Ascending aorta (tissue), 2 donors: Measurements from ENCODE around the gene EDN1. TPM values are rescaled to one million over a fixed set of nuclear protein-coding genes. Genes with fewer than 3 reads are reported as not detected.
"Not testable (repeated sequence)": the region's sequence is repeated elsewhere in the genome, so short reads cannot be mapped to it uniquely, and the experiment has no call there.

Experiments
- DNase-seq, 2 donors: peaks; one replicate each; pipeline ENCODE4 v3.0.0-alpha.2; 2019; ENCODE audit warnings: low spot score in 2 of 2
- H3K27ac ChIP-seq, 2 donors: fragments of 200-600 bp; sonication (generic); one replicate each; pipeline ENCODE4 v1.5.1; 2016 to 2017; ENCODE audit warnings: mild to moderate bottlenecking in 1 of 2
- H3K27me3 ChIP-seq: fragments of 200-600 bp; sonication (generic); one replicate; pipeline ENCODE4 v1.5.1; 2017
- H3K36me3 ChIP-seq, 2 donors: fragments of 200-600 bp; sonication (generic); one replicate each; pipeline ENCODE4 v1.5.1; 2016
- H3K4me1 ChIP-seq, 2 donors: fragments of 200-600 bp; sonication (generic); one replicate each; pipeline ENCODE4 v1.5.1; 2016 to 2017; ENCODE audit warnings: mild to moderate bottlenecking in 1 of 2
- H3K4me3 ChIP-seq, 2 donors: fragments of 200-600 bp; sonication (generic); one replicate each; pipeline ENCODE4 v1.5.1; 2016 to 2017; ENCODE audit warnings: mild to moderate bottlenecking in 1 of 2
- H3K9me3 ChIP-seq, 2 donors: fragments of 200-600 bp; sonication (generic); one replicate each; pipeline ENCODE4 v1.5.1; 2016
- CTCF ChIP-seq, 3 experiments: fragments of 200-600 bp in 2 of 3; fragments of 450-650 bp in 1 of 3; sonication (generic) in 2 of 3; IDR thresholded peaks; one replicate each; pipeline ENCODE4 v1.5.1; 2016 to 2019; ENCODE audit warnings: antibody characterized with exemption in 3 of 3, mild to moderate bottlenecking in 1 of 3, moderate library complexity in 1 of 3
- intact Hi-C: fragments of 100-400 bp; cut with DNase I; formaldehyde crosslinking; loops from one replicate; pipeline ENCODE4 v1.15.1; 2023
- total RNA-seq: library from RNA; depleted of rRNA; stranded (reverse); fragments of >200 nt; gene quantifications from one replicate; pipeline ENCODE4 v1.1.0, GENCODE V29; 2016

The EDN1 gene
- total RNA-seq, 1 donor from 2014 or later: 27.8 TPM

- no peak for DNase-seq
- no peak for TF ChIP-seq CTCF (IDR thresholded peaks at IDR 0.05)
- no peaks in the 10 kb centered on the region for H3K27me3 ChIP-seq
- H3K4me3 ChIP-seq: peak overlapping the region in 1 of 2 donors; percentile 38
- peaks cover 0 to 5% of the 10 kb centered on the region in 2 donors for H3K4me1 ChIP-seq
- no peaks in the 10 kb centered on the region for H3K36me3 ChIP-seq
- peak overlapping the region; percentile 71 to 74 for H3K27ac ChIP-seq
- H3K9me3 ChIP-seq: peaks cover 0 to 5% of the 10 kb centered on the region in 2 donors
- intact Hi-C loops: loop anchor here (2.0 kb wide), 1 partner anchor 17 kb away; no protein-coding TSS in a partner anchor
Measured at GRCh38 chr6:12313992-12314589, 23.9 kb downstream of the EDN1 start.

GRCh38 chr6:12314751-12315150, 24.6 kb downstream of the EDN1 start:
- Histone ChIP-seq H3K27ac (peak overlapping the region; percentile 71 to 74), H3K9me3 (peaks cover 0 to 5% of the 10 kb centered on the region in 2 donors), H3K36me3 (no peaks in the 10 kb centered on the region), H3K4me3 (no peak overlapping the region), H3K27me3 (no peaks in the 10 kb centered on the region), H3K4me1 (peaks cover 0 to 5% of the 10 kb centered on the region in 2 donors)
- no peak for TF ChIP-seq CTCF (IDR thresholded peaks at IDR 0.05)
- no peak for DNase-seq
- intact Hi-C loops: loop anchor here (2.0 kb wide), 1 partner anchor 16 kb away; no protein-coding TSS in a partner anchor

GRCh38 chr6:12315292-12316081, 25.3 kb downstream of the EDN1 start:
- TF ChIP-seq CTCF (IDR thresholded peaks at IDR 0.05): no peak
- no peak for DNase-seq
- H3K9me3 ChIP-seq: peaks cover 0 to 5% of the 10 kb centered on the region in 2 donors
- H3K27ac ChIP-seq: no peak overlapping the region
- intact Hi-C loops: loop anchor here (2.0 kb wide), 1 partner anchor 15 kb away; no protein-coding TSS in a partner anchor
- H3K27me3 ChIP-seq: no peaks in the 10 kb centered on the region
- no peak overlapping the region for H3K4me3 ChIP-seq
- H3K4me1 ChIP-seq: peaks cover 0 to 5% of the 10 kb centered on the region in 2 donors
- H3K36me3 ChIP-seq: no peaks in the 10 kb centered on the region

- Histone ChIP-seq H3K27me3 (no peaks in the 10 kb centered on the region), H3K36me3 (no peaks in the 10 kb centered on the region), H3K4me1 (peaks cover 0 to 5% of the 10 kb centered on the region in 2 donors), H3K27ac (no peak overlapping the region), H3K4me3 (no peak overlapping the region), H3K9me3 (peaks cover 0 to 5% of the 10 kb centered on the region in 2 donors)
- intact Hi-C loops: no loop called here
- no peak for DNase-seq
- no peak for TF ChIP-seq CTCF (IDR thresholded peaks at IDR 0.05)
Measured at GRCh38 chr6:12318749-12319148, 28.6 kb downstream of the EDN1 start.

- H3K4me3 ChIP-seq, H3K27ac ChIP-seq, DNase-seq, H3K9me3 ChIP-seq, H3K36me3 ChIP-seq, H3K27me3 ChIP-seq, H3K4me1 ChIP-seq, intact Hi-C loops: not testable (repeated sequence)
Measured at GRCh38 chr6:12320074-12320473, 29.9 kb downstream of the EDN1 start.

- no peaks in the 10 kb centered on the region for H3K27me3 ChIP-seq
- no peak for TF ChIP-seq CTCF (IDR thresholded peaks at IDR 0.05)
- intact Hi-C loops: no loop called here
- H3K36me3 ChIP-seq: no peaks in the 10 kb centered on the region
- no peak overlapping the region for H3K4me3 ChIP-seq
- H3K27ac ChIP-seq: no peak overlapping the region
- no peak for DNase-seq
- no peaks in the 10 kb centered on the region for H3K4me1 ChIP-seq
- no peaks in the 10 kb centered on the region for H3K9me3 ChIP-seq
Measured at GRCh38 chr6:12324099-12324498, 33.9 kb downstream of the EDN1 start.
